ENCODE results near the gene SULT1A4. TPM values are rescaled to one million over a fixed set of nuclear protein-coding genes. Genes with fewer than 3 reads are reported as not detected.
"Not testable (repeated sequence)": the region's sequence is repeated elsewhere in the genome, so short reads cannot be mapped to it uniquely, and the experiment has no call there.

The SULT1A4 gene
- total RNA-seq, result 2.7 and 3.1 TPM in 2 replicates

DNA sequence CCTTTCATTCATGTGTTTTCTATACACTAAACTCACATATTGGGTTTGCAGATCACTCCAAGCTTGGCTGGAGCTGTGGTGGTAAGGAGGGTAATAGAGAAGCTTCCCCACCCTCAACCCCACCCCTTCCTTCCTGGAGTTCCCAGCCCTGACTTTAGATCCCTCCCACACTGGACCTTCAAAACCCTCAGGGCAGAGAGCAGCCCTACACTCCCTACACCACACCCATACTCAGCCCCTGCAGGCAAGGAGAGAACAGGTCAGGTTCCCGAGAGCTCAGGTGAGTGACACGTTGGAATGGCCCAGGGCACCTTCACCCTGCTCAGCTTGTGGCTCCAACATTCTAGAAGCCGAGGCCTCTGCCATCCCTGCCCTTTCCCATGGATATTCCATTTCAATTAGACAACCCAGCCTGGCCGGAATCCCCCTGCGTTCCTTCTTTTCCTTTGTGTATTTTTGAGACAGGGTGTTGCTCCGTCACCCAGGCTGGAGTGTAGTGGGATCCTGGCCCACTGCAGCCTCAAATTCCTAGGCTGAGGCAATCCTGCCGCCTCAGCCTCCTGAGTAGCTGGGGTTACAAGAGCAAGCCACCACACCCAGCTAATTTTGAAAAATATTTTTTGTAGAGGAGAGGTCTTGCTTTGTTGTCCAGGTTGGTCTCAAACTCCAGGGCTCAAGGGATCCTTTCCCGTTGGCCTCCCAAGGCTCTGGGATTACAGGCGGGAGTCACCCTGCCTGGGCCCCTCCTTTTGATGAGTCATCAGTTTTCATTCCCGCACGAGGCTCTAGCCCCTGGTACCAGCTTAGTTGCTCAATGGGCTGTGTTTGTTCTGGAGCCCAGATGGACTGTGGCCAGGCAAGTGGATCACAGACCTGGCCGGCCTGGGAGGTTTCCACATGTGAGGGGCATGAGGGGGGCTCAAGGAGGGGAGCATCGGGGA lies at the start of gene SULT1A4:
TSS of gene SULT1A4 (plus strand) at position 208 of the 941 bp plus-strand sequence. CDS start 1,473 bp downstream, outside the sequence.
- H3K36me3 Mint-ChIP-seq (ENCODE audit: low read depth); H3K4me1 Mint-ChIP-seq (ENCODE audit: low read depth); H3K27ac Mint-ChIP-seq; H3K4me3 Mint-ChIP-seq (ENCODE audit: low read depth); DNase-seq (ENCODE audit: low spot score); H3K27me3 Mint-ChIP-seq (ENCODE audit: low read depth); intact Hi-C loops (cut with micrococcal nuclease); H3K9me3 Mint-ChIP-seq: not testable (repeated sequence)

- H3K4me3 Mint-ChIP-seq (ENCODE audit: low read depth); H3K9me3 Mint-ChIP-seq; H3K4me1 Mint-ChIP-seq (ENCODE audit: low read depth); DNase-seq (ENCODE audit: low spot score); H3K27me3 Mint-ChIP-seq (ENCODE audit: low read depth); intact Hi-C loops (cut with micrococcal nuclease); H3K27ac Mint-ChIP-seq: not testable (repeated sequence)
- H3K36me3 Mint-ChIP-seq (ENCODE audit: low read depth), result peaks cover 14% of the 10 kb centered on the region
These were observed 36.1 kb upstream of the SULT1A4 start for GRCh38 chr16:29423587-29423986.

DNA sequence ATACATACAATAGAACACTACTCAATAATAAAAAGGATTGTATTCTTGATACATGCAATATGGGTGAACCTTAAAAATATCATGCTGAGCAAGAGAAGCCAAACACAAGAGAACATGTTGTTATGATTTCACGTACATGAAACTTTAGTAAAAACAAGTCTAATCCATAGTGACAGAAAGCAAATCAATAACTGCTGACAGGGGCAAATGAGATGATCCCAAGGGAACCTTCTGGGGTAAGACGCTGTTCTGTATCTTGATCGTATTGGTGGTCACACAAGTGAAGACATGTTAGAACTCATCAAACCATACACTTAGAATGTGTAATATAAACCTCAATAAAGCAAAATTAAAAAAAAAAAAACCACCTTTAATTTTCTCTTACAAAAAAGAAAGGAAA lies 34.3 kb upstream of the SULT1A4 start:
- H3K4me3 Mint-ChIP-seq (ENCODE audit: low read depth); H3K27me3 Mint-ChIP-seq (ENCODE audit: low read depth); H3K4me1 Mint-ChIP-seq (ENCODE audit: low read depth); H3K9me3 Mint-ChIP-seq; H3K27ac Mint-ChIP-seq; intact Hi-C loops (cut with micrococcal nuclease); DNase-seq (ENCODE audit: low spot score): not testable (repeated sequence)
- H3K36me3 Mint-ChIP-seq (ENCODE audit: low read depth), result peaks cover 20% of the 10 kb centered on the region

DNA sequence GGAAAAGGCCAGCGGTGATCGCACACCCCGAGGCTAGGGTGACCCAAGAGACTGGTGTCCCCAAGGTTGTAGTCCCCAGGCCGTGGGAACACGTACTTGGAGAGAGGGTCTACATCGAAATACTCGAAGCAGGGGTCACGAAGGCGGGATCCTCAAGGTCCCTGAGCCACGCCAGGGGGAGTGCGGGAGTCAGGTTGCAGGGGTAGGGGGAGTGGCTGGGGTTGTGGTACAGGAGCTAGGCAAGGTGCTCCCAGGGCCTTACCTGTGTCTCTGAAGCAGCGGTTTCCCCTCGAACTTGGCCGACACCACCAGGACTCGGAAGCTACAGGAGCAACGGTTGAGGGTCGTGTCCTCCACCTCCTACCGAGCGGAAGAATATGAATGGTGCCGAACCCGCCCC lies 6.0 kb upstream of the SULT1A4 start:
- H3K9me3 Mint-ChIP-seq; H3K27me3 Mint-ChIP-seq (ENCODE audit: low read depth); DNase-seq (ENCODE audit: low spot score); intact Hi-C loops (cut with micrococcal nuclease); H3K4me3 Mint-ChIP-seq (ENCODE audit: low read depth); H3K36me3 Mint-ChIP-seq (ENCODE audit: low read depth); H3K4me1 Mint-ChIP-seq (ENCODE audit: low read depth); H3K27ac Mint-ChIP-seq: not testable (repeated sequence)

GRCh38 chr16:29454269-29454668 lies 5.4 kb upstream of the SULT1A4 start, which contains the start of the genes BOLA2 and SLX1B:
TSS of gene BOLA2 (minus strand) at chr16:29454351. CDS start at chr16:29454253, 98 bp downstream.
TSS of gene SLX1B (plus strand) at chr16:29454533.
- H3K4me3 Mint-ChIP-seq (ENCODE audit: low read depth); intact Hi-C loops (cut with micrococcal nuclease); H3K4me1 Mint-ChIP-seq (ENCODE audit: low read depth); DNase-seq (ENCODE audit: low spot score); H3K27ac Mint-ChIP-seq; H3K9me3 Mint-ChIP-seq; H3K36me3 Mint-ChIP-seq (ENCODE audit: low read depth); H3K27me3 Mint-ChIP-seq (ENCODE audit: low read depth): not testable (repeated sequence)

GRCh38 chr16:29454828-29455227 lies 4.9 kb upstream of the SULT1A4 start:
- DNase-seq (ENCODE audit: low spot score); H3K4me1 Mint-ChIP-seq (ENCODE audit: low read depth); H3K4me3 Mint-ChIP-seq (ENCODE audit: low read depth); H3K36me3 Mint-ChIP-seq (ENCODE audit: low read depth); H3K27me3 Mint-ChIP-seq (ENCODE audit: low read depth); intact Hi-C loops (cut with micrococcal nuclease); H3K9me3 Mint-ChIP-seq; H3K27ac Mint-ChIP-seq: not testable (repeated sequence)

DNA sequence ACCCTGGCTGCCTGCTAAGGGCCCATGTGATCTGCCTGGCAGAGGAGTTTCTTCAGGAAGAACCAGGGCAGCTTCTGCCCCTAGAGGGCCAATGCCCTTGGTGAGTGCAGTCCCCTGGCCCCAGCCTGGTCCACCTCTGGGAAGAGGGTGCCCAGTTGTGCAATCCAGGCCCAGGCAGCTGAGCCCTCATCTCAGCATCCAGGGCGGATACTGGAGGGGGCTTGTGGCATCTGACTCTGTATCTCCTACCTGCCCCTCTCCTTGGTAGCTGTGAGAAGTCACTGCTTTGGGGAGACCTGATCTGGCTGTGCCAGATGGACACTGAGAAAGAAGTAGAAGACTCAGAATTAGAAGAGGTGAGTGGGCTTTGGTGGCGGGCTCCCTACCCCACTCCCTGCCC lies 2.1 kb upstream of the SULT1A4 start:
- H3K36me3 Mint-ChIP-seq (ENCODE audit: low read depth); H3K4me1 Mint-ChIP-seq (ENCODE audit: low read depth); H3K4me3 Mint-ChIP-seq (ENCODE audit: low read depth); intact Hi-C loops (cut with micrococcal nuclease); DNase-seq (ENCODE audit: low spot score); H3K27me3 Mint-ChIP-seq (ENCODE audit: low read depth); H3K27ac Mint-ChIP-seq; H3K9me3 Mint-ChIP-seq: not testable (repeated sequence)

DNA sequence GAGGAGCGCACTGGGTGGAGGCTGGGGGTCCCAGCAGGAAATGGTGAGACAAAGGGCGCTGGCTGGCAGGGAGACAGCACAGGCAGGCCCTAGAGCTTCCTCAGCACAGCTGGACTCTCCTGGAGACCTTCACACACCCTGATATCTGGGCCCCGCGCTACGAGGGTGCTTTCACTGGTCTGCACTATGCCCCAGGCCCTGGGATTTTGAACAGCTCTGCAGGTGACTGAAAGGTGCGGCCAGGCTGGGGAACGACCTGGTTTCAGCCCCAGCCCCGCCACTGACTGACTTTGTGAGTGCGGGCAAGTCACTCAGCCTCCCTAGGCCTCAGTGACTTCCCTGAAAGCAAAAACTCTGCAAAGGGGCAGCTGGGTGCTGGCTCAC lies 926 bp downstream of the SULT1A4 start:
- intact Hi-C loops (cut with micrococcal nuclease); H3K4me1 Mint-ChIP-seq (ENCODE audit: low read depth); H3K9me3 Mint-ChIP-seq; DNase-seq (ENCODE audit: low spot score); H3K27me3 Mint-ChIP-seq (ENCODE audit: low read depth); H3K4me3 Mint-ChIP-seq (ENCODE audit: low read depth); H3K36me3 Mint-ChIP-seq (ENCODE audit: low read depth); H3K27ac Mint-ChIP-seq: not testable (repeated sequence)

DNA sequence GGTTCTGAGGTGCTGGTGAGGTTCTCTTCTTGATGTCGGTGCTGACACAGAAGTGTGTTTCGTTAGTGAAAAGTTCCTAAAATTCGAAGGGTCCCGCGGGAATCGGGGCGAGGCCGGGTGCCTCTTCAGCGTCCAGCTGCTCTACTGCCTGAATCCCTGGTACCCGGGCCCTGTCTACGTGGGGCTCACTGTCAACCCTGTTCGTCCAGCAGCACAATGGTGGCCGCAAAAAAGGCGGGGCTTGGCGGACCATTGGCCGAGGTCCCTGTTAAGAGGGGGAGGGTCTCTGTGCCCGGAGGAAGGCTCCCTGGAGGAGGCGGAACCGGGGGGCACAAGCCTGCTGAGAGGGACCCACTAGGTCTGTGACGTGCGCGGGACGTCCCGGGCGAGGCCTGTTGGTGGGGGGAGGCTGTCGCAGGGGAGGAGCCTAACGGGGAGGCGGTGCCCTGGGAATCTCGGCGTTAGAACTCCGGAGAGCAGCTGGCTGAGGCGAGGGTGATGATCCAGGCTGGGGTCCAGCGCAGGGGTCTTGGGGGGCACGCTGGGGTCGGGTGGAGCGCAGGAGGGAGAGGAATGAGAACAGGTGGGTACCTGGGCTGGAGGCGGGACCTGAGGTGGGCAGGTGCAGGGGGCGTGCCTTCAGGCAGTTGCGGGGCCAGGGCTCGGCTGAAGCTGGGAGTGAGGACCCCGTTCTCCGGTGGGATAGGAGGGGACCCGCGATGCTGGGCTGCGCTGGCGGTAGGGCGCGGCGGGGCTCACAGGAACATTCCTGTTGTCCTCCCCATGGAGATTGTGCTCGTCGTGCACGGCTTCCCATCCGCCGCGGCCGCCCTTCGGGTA lies 6.5 kb downstream of the SULT1A4 start:
- H3K27me3 Mint-ChIP-seq (ENCODE audit: low read depth); H3K36me3 Mint-ChIP-seq (ENCODE audit: low read depth); H3K4me1 Mint-ChIP-seq (ENCODE audit: low read depth); H3K9me3 Mint-ChIP-seq; H3K4me3 Mint-ChIP-seq (ENCODE audit: low read depth); intact Hi-C loops (cut with micrococcal nuclease); H3K27ac Mint-ChIP-seq; DNase-seq (ENCODE audit: low spot score): not testable (repeated sequence)

DNA sequence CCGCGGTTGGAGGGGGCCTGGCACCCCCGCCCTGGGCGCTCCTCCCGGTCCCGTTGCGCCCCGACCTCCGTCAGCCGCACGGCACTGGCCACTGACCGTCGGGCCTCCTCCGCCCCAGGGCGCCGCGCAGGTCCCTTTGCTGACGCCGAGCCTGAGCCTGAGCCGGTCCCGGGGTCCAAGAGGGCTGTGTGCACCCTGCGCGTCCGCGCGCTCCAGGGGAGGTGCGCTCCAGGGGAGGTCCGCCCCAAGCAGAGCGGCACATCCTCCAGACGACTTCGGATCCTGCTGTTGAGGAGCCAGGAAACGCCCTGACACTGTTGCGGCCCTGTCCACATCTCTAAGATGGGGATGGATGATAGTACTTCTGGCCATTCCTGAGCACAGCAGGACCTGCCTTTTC lies 7.2 kb downstream of the SULT1A4 start:
- H3K9me3 Mint-ChIP-seq; H3K27ac Mint-ChIP-seq; H3K36me3 Mint-ChIP-seq (ENCODE audit: low read depth); DNase-seq (ENCODE audit: low spot score); H3K4me3 Mint-ChIP-seq (ENCODE audit: low read depth); intact Hi-C loops (cut with micrococcal nuclease); H3K4me1 Mint-ChIP-seq (ENCODE audit: low read depth); H3K27me3 Mint-ChIP-seq (ENCODE audit: low read depth): not testable (repeated sequence)

DNA sequence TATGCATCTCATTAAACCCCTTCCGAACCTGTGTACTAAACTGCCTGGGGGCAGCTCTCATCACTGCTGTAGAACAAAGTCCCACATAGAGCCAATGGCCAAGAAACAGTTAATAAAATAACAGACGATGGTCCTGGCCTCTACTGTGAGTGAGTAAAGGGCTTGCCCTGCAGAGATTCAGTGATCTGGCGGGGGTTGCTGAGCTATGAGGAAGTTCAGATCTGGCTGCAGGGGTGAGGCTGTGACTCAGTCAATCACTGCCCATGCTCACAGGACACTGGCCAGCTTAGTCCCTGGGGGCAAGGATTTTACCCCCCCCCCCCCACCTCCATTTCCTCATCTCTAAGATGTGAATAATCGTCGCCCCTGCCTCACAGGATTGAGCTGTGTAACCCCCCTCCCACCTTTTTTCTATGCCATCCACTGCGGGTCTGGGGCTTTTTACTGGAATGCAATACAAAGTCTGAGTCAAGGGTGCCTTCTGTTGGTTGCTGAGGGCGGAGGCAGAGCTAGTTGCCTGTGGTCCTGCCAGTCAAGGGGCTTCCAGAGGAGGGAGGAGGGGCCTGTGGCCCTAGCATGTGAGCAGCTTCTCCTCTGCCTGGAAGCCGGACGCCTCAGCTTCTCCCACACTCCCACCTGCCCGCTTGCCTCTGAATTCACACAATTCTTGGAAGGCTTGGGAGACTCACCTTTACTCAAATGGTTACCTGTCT lies 8.1 kb downstream of the SULT1A4 start:
- H3K27ac Mint-ChIP-seq; H3K27me3 Mint-ChIP-seq (ENCODE audit: low read depth); intact Hi-C loops (cut with micrococcal nuclease); H3K36me3 Mint-ChIP-seq (ENCODE audit: low read depth); H3K9me3 Mint-ChIP-seq; H3K4me3 Mint-ChIP-seq (ENCODE audit: low read depth); DNase-seq (ENCODE audit: low spot score); H3K4me1 Mint-ChIP-seq (ENCODE audit: low read depth): not testable (repeated sequence)

DNA sequence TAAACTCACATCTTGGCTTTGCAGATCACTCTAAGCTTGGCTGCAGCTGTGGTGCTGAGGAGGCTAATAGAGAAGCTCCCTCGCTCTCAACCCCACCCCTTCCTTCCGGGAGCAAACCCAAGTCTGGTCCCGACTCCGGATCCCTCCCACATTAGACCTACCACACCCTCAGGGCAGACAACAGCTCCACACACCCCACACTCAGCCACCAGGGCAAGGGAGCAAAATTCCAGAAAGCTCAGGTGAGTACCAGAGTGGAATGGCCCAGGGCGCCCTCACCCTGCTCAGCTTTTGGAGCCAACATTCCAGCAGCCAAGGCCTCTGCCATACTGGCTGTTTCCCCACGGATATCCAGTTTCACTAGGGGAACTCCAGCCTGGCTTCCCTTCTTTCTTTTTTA lies 9.9 kb downstream of the SULT1A4 start:
- H3K4me3 Mint-ChIP-seq (ENCODE audit: low read depth), result not testable (repeated sequence)

More for the DNA sequence above, 9.9 kb downstream of the SULT1A4 start:
- H3K27ac Mint-ChIP-seq; H3K27me3 Mint-ChIP-seq (ENCODE audit: low read depth); H3K36me3 Mint-ChIP-seq (ENCODE audit: low read depth); DNase-seq (ENCODE audit: low spot score); intact Hi-C loops (cut with micrococcal nuclease); H3K4me1 Mint-ChIP-seq (ENCODE audit: low read depth); H3K9me3 Mint-ChIP-seq: not testable (repeated sequence)

Measured in activated T-helper 2 cell treated with anti-CD3 and anti-CD28 coated beads, Interferon-gamma antibody, Interleukin-2, Interleukin-4, amounts not matched to agents 10 μg/mL and 5 μg/mL and 100 μg/mL, durations not matched to agents 14 hours and 24 hours and 36 hours (primary cell).